Prostate gland (tissue), 2 donors: ENCODE data around the gene UBE2E2.

Experiments
- CTCF ChIP-seq, 4 experiments: fragments of 200-600 bp in 2 of 4; fragments of 450-650 bp in 2 of 4; sonication (generic) in 2 of 4; IDR thresholded peaks; 1 replicate in 3 of 4; 2 replicates in 1 of 4; pipeline ENCODE4 v1.5.1; 2016 to 2019; ENCODE audit warnings: antibody characterized with exemption in 4 of 4, mild to moderate bottlenecking in 2 of 4, moderate library complexity in 2 of 4
- POLR2A ChIP-seq: fragments of 450-650 bp; IDR thresholded peaks from one replicate; pipeline ENCODE4 v1.6.1; 2016; ENCODE audit warnings: antibody characterized with exemption, mild to moderate bottlenecking
- POLR2AphosphoS5 ChIP-seq: sonication (generic); formaldehyde crosslinking; IDR thresholded peaks from one replicate; pipeline ENCODE4 v1.6.1; 2017; ENCODE audit warnings: antibody characterized with exemption

- TF ChIP-seq POLR2A (no peak), CTCF (IDR thresholded peaks at IDR 0.05) (no peak), POLR2AphosphoS5 (no peak)
Measured at GRCh38 chr3:23182996-23183513, 20.1 kb upstream of the UBE2E2 start.
